Endothelial cell (in vitro differentiated cells): Measurements from ENCODE around the gene SELENBP1. TPM values are rescaled to one million over a fixed set of nuclear protein-coding genes. Genes with fewer than 3 reads are reported as not detected.

Experiments used
- DNase-seq: peaks from one replicate; pipeline ENCODE4 v3.0.0; 2021; ENCODE audit warnings: low spot score
- H3K27ac Mint-ChIP-seq: one replicate; pipeline ENCODE4 v1.8.0; 2021; ENCODE audit warnings: mixed read lengths, inconsistent platforms; ENCODE audit not compliant: unreplicated experiment
- H3K27me3 Mint-ChIP-seq: one replicate; pipeline ENCODE4 v1.8.0; 2021; ENCODE audit warnings: mild to moderate bottlenecking, moderate library complexity, mixed read lengths, inconsistent platforms; ENCODE audit not compliant: unreplicated experiment
- H3K36me3 Mint-ChIP-seq: one replicate; pipeline ENCODE4 v1.8.0; 2021; ENCODE audit warnings: mild to moderate bottlenecking, low read depth, mixed read lengths, inconsistent platforms; ENCODE audit not compliant: unreplicated experiment
- H3K4me1 Mint-ChIP-seq: one replicate; pipeline ENCODE4 v1.8.0; 2021; ENCODE audit warnings: mild to moderate bottlenecking, mixed read lengths, inconsistent platforms; ENCODE audit not compliant: unreplicated experiment
- H3K4me3 Mint-ChIP-seq: one replicate; pipeline ENCODE4 v1.8.0; 2021; ENCODE audit warnings: mild to moderate bottlenecking, mixed read lengths, inconsistent platforms; ENCODE audit not compliant: unreplicated experiment
- H3K9me3 Mint-ChIP-seq: one replicate; pipeline ENCODE4 v1.8.0; 2021; ENCODE audit warnings: mixed read lengths, inconsistent platforms; ENCODE audit not compliant: unreplicated experiment
- CTCF ChIP-seq: fragments of 200-600 bp; sonication (generic); IDR thresholded peaks from one replicate; pipeline ENCODE4 v1.5.0; 2021; ENCODE audit warnings: antibody characterized with exemption; ENCODE audit not compliant: unreplicated experiment
- total RNA-seq: library from RNA; stranded (reverse); fragmentation: NEBNext Ultra II Directional; extraction: Animal tissue kit (Norgen Biotek cat#: 25700); gene quantifications from one replicate; pipeline ENCODE4 v1.2.1, GENCODE V29; 2021; ENCODE audit not compliant: unreplicated experiment

SELENBP1 gene
- total RNA-seq, 1 donor from 2014 or later, result 15.6 TPM

DNA sequence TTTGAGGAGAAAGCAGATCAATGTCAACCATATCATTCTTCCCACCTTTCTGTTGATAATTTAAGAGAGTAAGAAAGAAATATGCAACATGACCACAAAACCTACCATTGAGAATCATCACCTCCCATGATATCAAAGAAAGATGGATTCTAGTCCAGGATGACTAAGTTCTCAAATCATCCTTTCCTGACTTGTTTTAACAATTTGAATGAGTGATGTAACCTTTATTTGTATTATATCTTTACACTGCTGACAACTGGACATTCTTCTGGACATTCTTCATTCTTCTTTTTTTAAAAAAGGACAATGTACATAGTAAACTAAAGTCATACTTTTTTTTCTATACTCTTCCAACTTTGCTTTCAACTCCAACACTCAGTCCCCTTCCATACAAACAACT, 36.4 kb upstream of the SELENBP1 start:
- no peak overlapping the region for H3K4me3 Mint-ChIP-seq
- H3K27ac Mint-ChIP-seq, result no peak overlapping the region
- H3K9me3 Mint-ChIP-seq, result no peaks in the 10 kb centered on the region
- no peaks in the 10 kb centered on the region for H3K27me3 Mint-ChIP-seq
- peaks cover 64% of the 10 kb centered on the region for H3K36me3 Mint-ChIP-seq
- DNase-seq, result no peak
- TF ChIP-seq CTCF, result no peak
- no peaks in the 10 kb centered on the region for H3K4me1 Mint-ChIP-seq

- H3K36me3 Mint-ChIP-seq, result peaks cover 56% of the 10 kb centered on the region
- TF ChIP-seq CTCF, result no peak
- no peaks in the 10 kb centered on the region for H3K27me3 Mint-ChIP-seq
- no peak overlapping the region for H3K4me3 Mint-ChIP-seq
- no peaks in the 10 kb centered on the region for H3K9me3 Mint-ChIP-seq
- H3K27ac Mint-ChIP-seq, result no peak overlapping the region
- H3K4me1 Mint-ChIP-seq, result peaks cover 2% of the 10 kb centered on the region
- no peak for DNase-seq
These were observed 34.8 kb upstream of the SELENBP1 start for GRCh38 chr1:151407304-151407703.

GRCh38 chr1:151406176-151406575, 33.7 kb upstream of the SELENBP1 start:
- Mint-ChIP-seq H3K9me3 (no peaks in the 10 kb centered on the region), H3K27me3 (no peaks in the 10 kb centered on the region)

GRCh38 chr1:151405187-151405951, 32.9 kb upstream of the SELENBP1 start:
- Mint-ChIP-seq H3K27me3 (no peaks in the 10 kb centered on the region), H3K4me3 (no peak overlapping the region), H3K36me3 (peaks cover 61% of the 10 kb centered on the region), H3K4me1 (peaks cover 9% of the 10 kb centered on the region), H3K27ac (no peak overlapping the region), H3K9me3 (no peaks in the 10 kb centered on the region)
- no peak for DNase-seq
- TF ChIP-seq CTCF, result no peak

More at GRCh38 chr1:151406176-151406575, 33.7 kb upstream of the SELENBP1 start:
- Mint-ChIP-seq H3K27ac (no peak overlapping the region), H3K36me3 (peaks cover 61% of the 10 kb centered on the region), H3K4me1 (peaks cover 3% of the 10 kb centered on the region), H3K4me3 (no peak overlapping the region)
- TF ChIP-seq CTCF, result no peak
- no peak for DNase-seq

DNA sequence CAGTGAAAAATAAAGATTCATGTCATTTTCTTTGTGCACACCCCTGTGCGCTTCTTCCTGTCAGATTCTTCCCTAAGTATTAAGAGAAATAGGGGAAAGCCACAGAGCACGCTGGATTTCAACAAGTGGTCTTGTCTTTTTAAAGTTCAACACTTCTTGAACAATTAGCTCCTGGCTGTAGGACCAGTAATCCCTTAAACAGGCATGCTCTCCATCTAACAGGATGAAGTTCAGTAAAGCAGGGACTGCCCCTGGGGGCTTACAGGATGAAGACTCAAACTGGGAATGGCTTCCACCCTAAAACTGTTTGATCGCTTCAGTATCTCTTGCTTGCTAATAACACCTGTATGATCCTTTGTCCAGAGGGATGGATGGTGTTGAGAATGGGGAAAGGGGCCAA, 31.1 kb upstream of the SELENBP1 start:
- no peak overlapping the region for H3K4me3 Mint-ChIP-seq
- no peak overlapping the region for H3K27ac Mint-ChIP-seq
- H3K36me3 Mint-ChIP-seq, result peaks cover 49% of the 10 kb centered on the region
- peaks cover 19% of the 10 kb centered on the region for H3K4me1 Mint-ChIP-seq
- no peaks in the 10 kb centered on the region for H3K9me3 Mint-ChIP-seq
- no peak for TF ChIP-seq CTCF
- DNase-seq, result no peak
- peaks cover 4% of the 10 kb centered on the region for H3K27me3 Mint-ChIP-seq
